Neural cell (in vitro differentiated cells): ENCODE results near the gene MIB1. TPM values are rescaled to one million over a fixed set of nuclear protein-coding genes. Genes with fewer than 3 reads are reported as not detected.

Experiments used
- H2AFZ ChIP-seq: fragments of 200-600, 300-800 bp; sonication (generic), shearing (Covaris generic); 2 replicates; pipeline ENCODE4 v1.6.0; 2014; ENCODE audit warnings: low read depth, mild to moderate bottlenecking, antibody characterized with exemption, low read length, moderate library complexity
- H3F3A ChIP-seq: fragments of 200-600 bp; shearing (Covaris generic); 2 replicates; pipeline ENCODE4 v1.6.1; 2016; ENCODE audit warnings: mild to moderate bottlenecking, moderate library complexity, mixed read lengths, antibody characterized with exemption, low read length; ENCODE audit not compliant: insufficient read depth, poor library complexity, severe bottlenecking
- H3K27ac ChIP-seq: fragments of 200-600, 300-800 bp; sonication (generic), shearing (Covaris generic); 2 replicates; pipeline ENCODE4 v1.5.1; 2014; ENCODE audit warnings: mild to moderate bottlenecking, low read length, moderate library complexity
- H3K27me3 ChIP-seq: fragments of 300-800, 200-600 bp; sonication (generic), shearing (Covaris generic); 2 replicates; pipeline ENCODE4 v1.6.0; 2014; ENCODE audit warnings: mild to moderate bottlenecking, low read depth, low read length, moderate library complexity; ENCODE audit not compliant: insufficient read depth
- H3K36me3 ChIP-seq: fragments of 300-800, 200-600 bp; sonication (generic), shearing (Covaris generic); 2 replicates; pipeline ENCODE4 v1.5.1; 2014; ENCODE audit warnings: mild to moderate bottlenecking, antibody characterized with exemption, low read length, moderate library complexity; ENCODE audit not compliant: insufficient read depth
- H3K4me2 ChIP-seq: fragments of 300-800, 200-600 bp; sonication (generic), shearing (Covaris generic); 2 replicates; pipeline ENCODE4 v1.6.0; 2014; ENCODE audit warnings: mild to moderate bottlenecking, low read length
- H3K4me3 ChIP-seq: fragments of 300-800, 200-600 bp; sonication (generic), shearing (Covaris generic); 2 replicates; pipeline ENCODE4 v1.5.1; 2014; ENCODE audit warnings: mild to moderate bottlenecking, low read length, moderate library complexity
- H3K79me2 ChIP-seq: fragments of 200-600 bp; shearing (Covaris generic); replicated peaks from 2 replicates; pipeline ENCODE4 v1.6.0; 2014; ENCODE audit warnings: mild to moderate bottlenecking, low read length, moderate library complexity; ENCODE audit not compliant: insufficient read depth
- H3K9ac ChIP-seq: fragments of 300-800, 200-600 bp; sonication (generic), shearing (Covaris generic); 2 replicates; pipeline ENCODE4 v1.6.1; 2016; ENCODE audit warnings: mild to moderate bottlenecking, low read length, mixed read lengths
- H3K9me2 ChIP-seq: fragments of 200-600 bp; shearing (Covaris generic); 2 replicates; pipeline ENCODE4 v1.6.1; 2016; ENCODE audit warnings: mild to moderate bottlenecking, low read length, mixed read lengths; ENCODE audit not compliant: insufficient read depth
- H3K9me3 ChIP-seq: fragments of 200-600, 300-800 bp; sonication (generic), shearing (Covaris generic); 2 replicates; pipeline ENCODE4 v1.6.1; 2016; ENCODE audit warnings: mild to moderate bottlenecking, mixed run types, low read length, moderate library complexity, mixed read lengths
- H4K20me1 ChIP-seq: fragments of 200-600 bp; shearing (Covaris generic); 2 replicates; pipeline ENCODE4 v1.6.1; 2016; ENCODE audit warnings: mild to moderate bottlenecking, mixed run types; ENCODE audit not compliant: insufficient read depth
- CTCF ChIP-seq: fragments of 450-650 bp; IDR thresholded peaks from 2 replicates; pipeline ENCODE4 v1.5.1; 2014; ENCODE audit warnings: antibody characterized with exemption, mild to moderate bottlenecking, moderate library complexity; ENCODE audit not compliant: poor library complexity, severe bottlenecking
- EP300 ChIP-seq: fragments of 450-650 bp; conservative IDR thresholded peaks from 2 replicates; pipeline ENCODE4 v1.6.1; 2014; ENCODE audit warnings: antibody characterized with exemption, mild to moderate bottlenecking, moderate library complexity; ENCODE audit not compliant: poor library complexity, severe bottlenecking
- EZH2 ChIP-seq: fragments of 200-600, 300-800 bp; shearing (Covaris generic), sonication (generic); IDR thresholded peaks from 2 replicates; pipeline ENCODE4 v1.6.1; 2014; ENCODE audit warnings: antibody characterized with exemption, low read length, borderline replicate concordance, mild to moderate bottlenecking; ENCODE audit not compliant: insufficient read depth, poor library complexity, severe bottlenecking
- MXI1 ChIP-seq: fragments of 450-650 bp; conservative IDR thresholded peaks from 2 replicates; pipeline ENCODE4 v1.6.1; 2014; ENCODE audit warnings: antibody characterized with exemption, mild to moderate bottlenecking; ENCODE audit not compliant: poor library complexity, severe bottlenecking
- POLR2AphosphoS5 ChIP-seq: IDR thresholded peaks from 2 replicates; pipeline ENCODE4 v1.6.1; 2012
- RAD21 ChIP-seq: fragments of 450-650 bp; conservative IDR thresholded peaks from 2 replicates; pipeline ENCODE4 v1.6.1; 2014; ENCODE audit warnings: antibody characterized with exemption, mild to moderate bottlenecking, moderate library complexity
- REST ChIP-seq: IDR thresholded peaks from 2 replicates; pipeline ENCODE4 v1.6.1; 2012; ENCODE audit warnings: borderline replicate concordance
- SMC3 ChIP-seq: fragments of 450-650 bp; conservative IDR thresholded peaks from 2 replicates; pipeline ENCODE4 v1.6.1; 2014; ENCODE audit warnings: antibody characterized with exemption, mild to moderate bottlenecking, moderate library complexity; ENCODE audit not compliant: poor library complexity
- TAF1 ChIP-seq: IDR thresholded peaks from 2 replicates; pipeline ENCODE4 v1.6.1; 2012; ENCODE audit warnings: low read depth
- polyA plus RNA-seq: library from polyadenylated mRNA; depleted of rRNA; stranded (reverse); fragments of >200 nt; gene quantifications from 2 replicates; pipeline ENCODE4 v1.2.3, GENCODE V29; 2014

MIB1 gene
- polyA plus RNA-seq, 1 donor from 2014 or later, result 68.3 TPM

- no peaks in the 10 kb centered on the region for H3K27me3 ChIP-seq
- H3F3A ChIP-seq, result no peaks in the 10 kb centered on the region
- H3K9me2 ChIP-seq, result no peaks in the 10 kb centered on the region
- TF ChIP-seq SMC3 (no peak), POLR2AphosphoS5 (no peak), MXI1 (no peak), RAD21 (no peak), REST (no peak), EZH2 (no peak), CTCF (no peak), TAF1 (no peak), EP300 (no peak)
- no peaks in the 10 kb centered on the region for H3K36me3 ChIP-seq
- peaks cover 96% of the 10 kb centered on the region for H3K79me2 ChIP-seq
- H3K4me3 ChIP-seq, result peak overlapping the region; percentile 10
- no peaks in the 10 kb centered on the region for H3K9me3 ChIP-seq
- no peaks in the 10 kb centered on the region for H4K20me1 ChIP-seq
- H2AFZ ChIP-seq, result no peak overlapping the region
- H3K9ac ChIP-seq, result no peak overlapping the region
- no peak overlapping the region for H3K4me2 ChIP-seq
- no peak overlapping the region for H3K27ac ChIP-seq
Observed at GRCh38 chr18:21747268-21747667, 6.7 kb downstream of the MIB1 start.

- no peak overlapping the region for H3K9ac ChIP-seq
- no peak overlapping the region for H3K27ac ChIP-seq
- H3K27me3 ChIP-seq, result no peaks in the 10 kb centered on the region
- H2AFZ ChIP-seq, result no peak overlapping the region
- no peak overlapping the region for H3K4me2 ChIP-seq
- no peaks in the 10 kb centered on the region for H3K9me3 ChIP-seq
- H3K79me2 ChIP-seq, result peaks cover 96% of the 10 kb centered on the region
- no peaks in the 10 kb centered on the region for H4K20me1 ChIP-seq
- no peaks in the 10 kb centered on the region for H3K36me3 ChIP-seq
- no peak for TF ChIP-seq EZH2
- no peak for TF ChIP-seq TAF1
- TF ChIP-seq REST, result no peak
- TF ChIP-seq EP300, result no peak
- TF ChIP-seq POLR2AphosphoS5, result no peak
- TF ChIP-seq MXI1, result no peak
- TF ChIP-seq RAD21, result no peak
- TF ChIP-seq SMC3, result no peak
- no peak for TF ChIP-seq CTCF
- H3K4me3 ChIP-seq, result peak overlapping the region; percentile 10
- no peaks in the 10 kb centered on the region for H3K9me2 ChIP-seq
- no peaks in the 10 kb centered on the region for H3F3A ChIP-seq
Observed at GRCh38 chr18:21747764-21748693, 7.4 kb downstream of the MIB1 start.
